ENCODE data around the gene FARS2. TPM values are rescaled to one million over a fixed set of nuclear protein-coding genes. Genes with fewer than 3 reads are reported as not detected.
A peak's percentile ranks its signal among the peaks of the same experiment; 100 is the strongest.

FARS2 gene
- polyA plus RNA-seq, 3 donors, result 12.2 to 21.6 (median 17.7) TPM

GRCh38 chr6:5776104-5776503 is 514.8 kb downstream of the FARS2 start:
- intact Hi-C loops (cut with micrococcal nuclease), result no loop called here
- Histone ChIP-seq H3K27me3 (ENCODE audit: control insufficient read depth in 2 of 2, insufficient read depth in 2 of 2, low read length in 2 of 2) (no peaks in the 10 kb centered on the region), H2AFZ (ENCODE audit: insufficient read depth, low read depth, low read length, poor library complexity, severe bottlenecking) (no peak overlapping the region), H3K9ac (ENCODE audit: insufficient read depth, low read length, poor library complexity, severe bottlenecking) (no peak overlapping the region), H3K27ac (ENCODE audit: low read depth in 1 of 2, low read length in 2 of 2) (no peak overlapping the region), H3K4me1 (ENCODE audit: control insufficient read depth in 1 of 2, insufficient read depth in 2 of 2, low read length in 2 of 2) (no peaks in the 10 kb centered on the region), H3K79me2 (ENCODE audit: insufficient read depth, low read length) (no peaks in the 10 kb centered on the region), H3K36me3 (replicated peaks in 1 of 2; ENCODE audit: control insufficient read depth in 1 of 2, insufficient read depth in 2 of 2, low read length in 2 of 2) (peaks cover 0 to 5% of the 10 kb centered on the region in 2 donors), H3K9me3 (replicated peaks in 1 of 2; ENCODE audit: control insufficient read depth in 1 of 2, insufficient read depth in 1 of 2, low read length in 2 of 2) (no peaks in the 10 kb centered on the region), H4K20me1 (ENCODE audit: insufficient read depth, low read length) (no peaks in the 10 kb centered on the region), H3K4me3 (replicated peaks in 1 of 3; ENCODE audit: low read depth in 2 of 3, low read length in 3 of 3) (no peak overlapping the region), H3K4me2 (replicated peaks; ENCODE audit: extremely low read depth, low read length, poor library complexity, severe bottlenecking) (no peak overlapping the region)
- Mint-ChIP-seq H3K4me1 (peaks cover 1% of the 10 kb centered on the region), H3K27me3 (ENCODE audit: low read depth in 3 of 3) (peaks cover 0 to 5% (median 0%) of the 10 kb centered on the region in 3 donors), H3K27ac (peak overlapping the region in 1 of 7 donors; percentile 70), H3K9me3 (peaks cover 0 to 2% (median 0%) of the 10 kb centered on the region in 7 donors), H3K36me3 (peaks cover 0 to 9% of the 10 kb centered on the region in 2 donors), H3K4me3 (no peak overlapping the region)
- WGBS (ENCODE audit: insufficient coverage), result 97% methylated on average over 5 of the region's 6 CpGs
- TF ChIP-seq, protein P1, sequence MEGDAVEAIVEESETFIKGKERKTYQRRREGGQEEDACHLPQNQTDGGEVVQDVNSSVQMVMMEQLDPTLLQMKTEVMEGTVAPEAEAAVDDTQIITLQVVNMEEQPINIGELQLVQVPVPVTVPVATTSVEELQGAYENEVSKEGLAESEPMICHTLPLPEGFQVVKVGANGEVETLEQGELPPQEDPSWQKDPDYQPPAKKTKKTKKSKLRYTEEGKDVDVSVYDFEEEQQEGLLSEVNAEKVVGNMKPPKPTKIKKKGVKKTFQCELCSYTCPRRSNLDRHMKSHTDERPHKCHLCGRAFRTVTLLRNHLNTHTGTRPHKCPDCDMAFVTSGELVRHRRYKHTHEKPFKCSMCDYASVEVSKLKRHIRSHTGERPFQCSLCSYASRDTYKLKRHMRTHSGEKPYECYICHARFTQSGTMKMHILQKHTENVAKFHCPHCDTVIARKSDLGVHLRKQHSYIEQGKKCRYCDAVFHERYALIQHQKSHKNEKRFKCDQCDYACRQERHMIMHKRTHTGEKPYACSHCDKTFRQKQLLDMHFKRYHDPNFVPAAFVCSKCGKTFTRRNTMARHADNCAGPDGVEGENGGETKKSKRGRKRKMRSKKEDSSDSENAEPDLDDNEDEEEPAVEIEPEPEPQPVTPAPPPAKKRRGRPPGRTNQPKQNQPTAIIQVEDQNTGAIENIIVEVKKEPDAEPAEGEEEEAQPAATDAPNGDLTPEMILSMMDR (IDR thresholded peaks at IDR 0.05), result no peak
- no peak for DNase-seq

DNA sequence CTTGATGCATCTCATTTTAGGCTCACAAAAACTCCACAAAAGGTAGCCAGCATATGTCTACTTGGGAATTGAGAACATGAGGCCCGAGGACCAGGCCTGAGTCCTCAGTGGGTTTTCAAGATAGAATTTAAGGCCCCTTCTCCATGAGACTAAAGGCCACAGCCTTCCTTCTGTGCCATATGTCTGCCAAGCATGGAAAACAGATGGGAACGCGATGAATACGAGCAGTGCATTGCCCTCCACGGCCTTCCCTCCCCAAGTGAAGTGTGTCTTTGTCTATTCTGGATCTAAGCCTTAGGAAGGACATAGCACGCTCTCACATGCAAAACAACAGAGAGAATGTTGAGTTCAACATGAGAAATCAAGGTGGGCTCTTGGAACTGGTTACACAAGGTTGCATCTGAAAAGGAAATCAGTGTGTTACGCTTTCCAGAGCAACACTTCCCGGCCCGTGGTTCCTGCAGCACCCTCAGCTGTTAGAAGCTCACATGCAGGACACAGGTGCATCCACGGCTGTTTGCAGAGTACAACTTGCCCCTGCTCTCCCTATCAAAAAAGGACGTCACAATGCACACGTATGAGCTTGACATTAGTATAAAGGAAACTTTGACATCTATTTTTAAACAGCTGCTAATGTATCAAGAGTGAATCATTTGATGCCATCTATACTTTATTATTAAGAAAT is 515.5 kb downstream of the FARS2 start:
- no peak overlapping the region for H3K9ac ChIP-seq (ENCODE audit: insufficient read depth, low read length, poor library complexity, severe bottlenecking)
- H3K36me3 ChIP-seq (replicated peaks in 1 of 2; ENCODE audit: control insufficient read depth in 1 of 2, insufficient read depth in 2 of 2, low read length in 2 of 2), result peaks cover 0 to 5% of the 10 kb centered on the region in 2 donors
- no peaks in the 10 kb centered on the region for H3K4me1 ChIP-seq (ENCODE audit: control insufficient read depth in 1 of 2, insufficient read depth in 2 of 2, low read length in 2 of 2)
- Mint-ChIP-seq H3K9me3 (peaks cover 0 to 2% (median 0%) of the 10 kb centered on the region in 7 donors), H3K27ac (peak overlapping the region in 2 of 7 donors; percentile 32 to 70), H3K36me3 (peaks cover 0 to 7% of the 10 kb centered on the region in 2 donors), H3K27me3 (ENCODE audit: low read depth in 3 of 3) (peaks cover 0 to 5% (median 0%) of the 10 kb centered on the region in 3 donors), H3K4me1 (peaks cover 1% of the 10 kb centered on the region), H3K4me3 (no peak overlapping the region)
- WGBS (ENCODE audit: insufficient coverage), result 82% methylated on average over 4 of the region's 12 CpGs
- no peak overlapping the region for H3K27ac ChIP-seq (ENCODE audit: low read depth in 1 of 2, low read length in 2 of 2)
- intact Hi-C loops (cut with micrococcal nuclease), result no loop called here
- DNase-seq, result no peak
- H3K27me3 ChIP-seq (ENCODE audit: control insufficient read depth in 2 of 2, insufficient read depth in 2 of 2, low read length in 2 of 2), result no peaks in the 10 kb centered on the region
- no peak overlapping the region for H3K4me2 ChIP-seq (replicated peaks; ENCODE audit: extremely low read depth, low read length, poor library complexity, severe bottlenecking)
- no peaks in the 10 kb centered on the region for H4K20me1 ChIP-seq (ENCODE audit: insufficient read depth, low read length)
- no peaks in the 10 kb centered on the region for H3K79me2 ChIP-seq (ENCODE audit: insufficient read depth, low read length)
- TF ChIP-seq, protein P1 (IDR thresholded peaks at IDR 0.05), result no peak
- no peak overlapping the region for H3K4me3 ChIP-seq (replicated peaks in 1 of 3; ENCODE audit: low read depth in 2 of 3, low read length in 3 of 3)
- H2AFZ ChIP-seq (ENCODE audit: insufficient read depth, low read depth, low read length, poor library complexity, severe bottlenecking), result no peak overlapping the region
- no peaks in the 10 kb centered on the region for H3K9me3 ChIP-seq (replicated peaks in 1 of 2; ENCODE audit: control insufficient read depth in 1 of 2, insufficient read depth in 1 of 2, low read length in 2 of 2)

Measured in CD14-positive monocyte (primary cell).